SK-N-SH treated with all-trans-retinoic acid at 6 μM for 48 hours (cell line): ENCODE data around the gene ANKRD44.

Source experiments
- ARNTL ChIP-seq: fragments of 450-650 bp; formaldehyde crosslinking; IDR thresholded peaks from 2 replicates; pipeline ENCODE4 v1.5.0; 2020; ENCODE audit warnings: low read depth, mild to moderate bottlenecking, moderate library complexity, borderline replicate concordance
- BACH2 ChIP-seq: fragments of 250-450 bp; sonication (Bioruptor Pico); IDR thresholded peaks from 2 replicates; pipeline ENCODE4 v1.9.0; 2021; ENCODE audit warnings: mild to moderate bottlenecking, borderline replicate concordance
- GLIS3 ChIP-seq: fragments of 250-450 bp; sonication (Bioruptor Pico); IDR thresholded peaks from 2 replicates; pipeline ENCODE4 v1.5.0; 2020; ENCODE audit warnings: mild to moderate bottlenecking, moderate library complexity
- PPARA ChIP-seq: fragments of 250-450 bp; sonication (Bioruptor Pico); IDR thresholded peaks from 2 replicates; pipeline ENCODE4 v1.5.0; 2020; ENCODE audit warnings: mild to moderate bottlenecking, borderline replicate concordance
- TF ChIP-seq, protein P1 (sequence below): fragments of 250-450 bp; sonication (Bioruptor Pico); IDR thresholded peaks from 2 replicates; pipeline ENCODE4 v1.5.1; 2021; ENCODE audit warnings: mild to moderate bottlenecking, moderate library complexity

- TF ChIP-seq, protein P1, sequence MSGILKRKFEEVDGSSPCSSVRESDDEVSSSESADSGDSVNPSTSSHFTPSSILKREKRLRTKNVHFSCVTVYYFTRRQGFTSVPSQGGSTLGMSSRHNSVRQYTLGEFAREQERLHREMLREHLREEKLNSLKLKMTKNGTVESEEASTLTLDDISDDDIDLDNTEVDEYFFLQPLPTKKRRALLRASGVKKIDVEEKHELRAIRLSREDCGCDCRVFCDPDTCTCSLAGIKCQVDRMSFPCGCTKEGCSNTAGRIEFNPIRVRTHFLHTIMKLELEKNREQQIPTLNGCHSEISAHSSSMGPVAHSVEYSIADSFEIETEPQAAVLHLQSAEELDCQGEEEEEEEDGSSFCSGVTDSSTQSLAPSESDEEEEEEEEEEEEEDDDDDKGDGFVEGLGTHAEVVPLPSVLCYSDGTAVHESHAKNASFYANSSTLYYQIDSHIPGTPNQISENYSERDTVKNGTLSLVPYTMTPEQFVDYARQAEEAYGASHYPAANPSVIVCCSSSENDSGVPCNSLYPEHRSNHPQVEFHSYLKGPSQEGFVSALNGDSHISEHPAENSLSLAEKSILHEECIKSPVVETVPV = no peak
- TF ChIP-seq ARNTL (CRISPR knock-in tag) (no peak), GLIS3 (CRISPR knock-in tag) (no peak), BACH2 (CRISPR knock-in tag) (no peak), PPARA (CRISPR knock-in tag) (no peak)
Measured at GRCh38 chr2:197265924-197266323, 44.7 kb downstream of the ANKRD44 start.
